HepG2 (cell line): ENCODE measurements around the gene DCAF6. TPM values are rescaled to one million over a fixed set of nuclear protein-coding genes. Genes with fewer than 3 reads are reported as not detected.
A peak's percentile ranks its signal among the peaks of the same experiment; 100 is the strongest.

Experiments used
- ESRRA ChIP-seq: sonication (generic); formaldehyde crosslinking; IDR thresholded peaks from 2 replicates; pipeline ENCODE4 v1.5.1; 2020; ENCODE audit warnings: mild to moderate bottlenecking, low read depth, missing genetic modification reagents
- GPN1 ChIP-seq: sonication (generic); formaldehyde crosslinking; IDR thresholded peaks from 2 replicates; pipeline ENCODE4 v1.5.1; 2020; ENCODE audit warnings: missing genetic modification reagents, borderline replicate concordance
- MATR3 ChIP-seq: sonication (generic); formaldehyde crosslinking; IDR thresholded peaks from 2 replicates; pipeline ENCODE4 v1.4.0; 2020; ENCODE audit warnings: missing genetic modification reagents
- MBNL3 ChIP-seq: fragments of 250-450 bp; sonication (Bioruptor Pico); conservative IDR thresholded peaks from 2 replicates; pipeline ENCODE4 v1.8.0; 2022; ENCODE audit warnings: mild to moderate bottlenecking, inconsistent platforms
- NFRKB ChIP-seq: fragments of 450-650 bp; IDR thresholded peaks from 2 replicates; pipeline ENCODE4 v1.6.1; 2017
- SRSF4 ChIP-seq: fragments of 200-400 bp; formaldehyde crosslinking; IDR thresholded peaks from one replicate; pipeline ENCODE4 v1.6.1; 2018; ENCODE audit warnings: mild to moderate bottlenecking, low read depth, low read length, moderate library complexity; ENCODE audit not compliant: poor library complexity, severe bottlenecking
- STAT5B ChIP-seq: sonication (generic); formaldehyde crosslinking; IDR thresholded peaks from 2 replicates; pipeline ENCODE4 v1.4.0; 2020; ENCODE audit warnings: missing genetic modification reagents
- ZNF331 ChIP-seq: sonication (generic); formaldehyde crosslinking; IDR thresholded peaks from 2 replicates; pipeline ENCODE4 v1.4.0; 2020; ENCODE audit warnings: missing genetic modification reagents
- ZNF484 ChIP-seq: sonication (generic); formaldehyde crosslinking; IDR thresholded peaks from 2 replicates; pipeline ENCODE4 v1.5.1; 2020; ENCODE audit warnings: mild to moderate bottlenecking, low read depth, missing genetic modification reagents, borderline replicate concordance
- ZNF558 ChIP-seq: sonication (generic); formaldehyde crosslinking; IDR thresholded peaks from 2 replicates; pipeline ENCODE4 v1.9.0; 2022; ENCODE audit warnings: mild to moderate bottlenecking, missing genetic modification reagents, borderline replicate concordance
- ZNF646 ChIP-seq: sonication (generic); formaldehyde crosslinking; IDR thresholded peaks from 2 replicates; pipeline ENCODE4 v1.9.0; 2021; ENCODE audit warnings: mild to moderate bottlenecking, missing genetic modification reagents
- ZNF761 ChIP-seq: sonication (generic); formaldehyde crosslinking; conservative IDR thresholded peaks from 2 replicates; pipeline ENCODE4 v1.4.0; 2020; ENCODE audit warnings: mild to moderate bottlenecking, missing genetic modification reagents
- polyA plus RNA-seq, 8 experiments: library from polyadenylated mRNA; depleted of rRNA in 3 of 8; stranded (reverse) in 7 of 8; unstranded in 1 of 8; fragments of >200 nt; fragmentation: Illumina TruSeq in 4 of 8; extraction: Trizol in 4 of 8; gene quantifications; 2 replicates each; pipeline versions ENCODE4 v1.2.1 to v1.2.3, GENCODE V29; 2011 to 2016; ENCODE audit warnings: low read depth in 4 of 8, missing spikeins in 1 of 8, mixed read lengths in 1 of 8; ENCODE audit not compliant: insufficient read depth in 1 of 8
- total RNA-seq, 5 experiments: library from RNA; depleted of rRNA; stranded (reverse); fragments of >200 nt; fragmentation: Illumina TruSeq; extraction: Trizol; gene quantifications; 2 replicates each; pipeline ENCODE4 v1.2.3, GENCODE V29; 2016; ENCODE audit warnings: low read depth in 1 of 5
- TF ChIP-seq, protein P1 (sequence below): sonication (generic); formaldehyde crosslinking; IDR thresholded peaks from 2 replicates; pipeline ENCODE4 v1.4.0; 2020; ENCODE audit warnings: mild to moderate bottlenecking, missing genetic modification reagents

DCAF6 gene
- total and polyA plus RNA-seq, 2 of the 13 experiments (the other 11 are each of a cell fraction or from before 2014, with no cell fraction given) = 24.7 to 33.7 TPM

DNA sequence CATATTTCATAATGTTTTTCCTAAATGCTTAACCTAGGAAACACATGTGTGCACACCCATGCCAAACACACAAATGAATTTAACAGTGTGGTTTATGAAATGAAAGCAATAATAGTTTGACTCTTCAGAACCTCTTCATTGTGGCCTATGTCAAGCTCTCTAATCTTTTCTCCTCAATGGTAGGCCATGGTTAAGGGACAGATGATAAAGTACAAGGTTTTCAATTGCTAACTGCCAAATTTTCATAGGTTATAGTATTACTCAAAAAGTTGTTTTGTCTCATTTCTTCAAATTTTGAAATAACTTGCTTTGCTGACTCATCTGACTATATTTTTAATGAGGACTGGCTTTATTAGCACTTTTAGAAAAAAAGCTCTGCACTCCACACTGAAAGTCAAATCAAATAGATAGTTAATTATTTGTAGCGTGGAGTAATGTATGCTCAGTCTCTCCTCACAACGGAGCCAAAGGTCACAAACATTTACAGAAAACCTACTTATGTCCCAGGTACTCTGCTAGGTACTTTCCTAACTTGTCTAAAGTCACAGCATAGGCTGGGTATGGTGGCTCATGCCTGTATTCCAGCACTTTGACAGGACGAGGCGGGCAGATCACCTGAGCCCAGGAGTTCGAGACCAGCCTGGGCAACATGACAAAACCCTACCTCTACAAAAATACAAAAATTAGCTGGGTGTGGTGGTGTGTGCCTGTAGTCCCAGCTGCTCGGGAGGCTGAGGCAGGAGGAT is 19.5 kb upstream of the DCAF6 start (continued):
- TF ChIP-seq ZNF646 (CRISPR knock-in tag) (peak; percentile 41; the same call in 1 of the 2 replicates), MATR3 (CRISPR knock-in tag) (no peak), ZNF484 (CRISPR knock-in tag) (no peak), NFRKB (no peak), ZNF558 (CRISPR knock-in tag) (no peak), ZNF761 (CRISPR knock-in tag) (no peak), SRSF4 (no peak), STAT5B (no peak), MBNL3 (no peak), GPN1 (CRISPR knock-in tag) (no peak), ZNF331 (peak; percentile 77), ESRRA (no peak)
- TF ChIP-seq, protein P1, sequence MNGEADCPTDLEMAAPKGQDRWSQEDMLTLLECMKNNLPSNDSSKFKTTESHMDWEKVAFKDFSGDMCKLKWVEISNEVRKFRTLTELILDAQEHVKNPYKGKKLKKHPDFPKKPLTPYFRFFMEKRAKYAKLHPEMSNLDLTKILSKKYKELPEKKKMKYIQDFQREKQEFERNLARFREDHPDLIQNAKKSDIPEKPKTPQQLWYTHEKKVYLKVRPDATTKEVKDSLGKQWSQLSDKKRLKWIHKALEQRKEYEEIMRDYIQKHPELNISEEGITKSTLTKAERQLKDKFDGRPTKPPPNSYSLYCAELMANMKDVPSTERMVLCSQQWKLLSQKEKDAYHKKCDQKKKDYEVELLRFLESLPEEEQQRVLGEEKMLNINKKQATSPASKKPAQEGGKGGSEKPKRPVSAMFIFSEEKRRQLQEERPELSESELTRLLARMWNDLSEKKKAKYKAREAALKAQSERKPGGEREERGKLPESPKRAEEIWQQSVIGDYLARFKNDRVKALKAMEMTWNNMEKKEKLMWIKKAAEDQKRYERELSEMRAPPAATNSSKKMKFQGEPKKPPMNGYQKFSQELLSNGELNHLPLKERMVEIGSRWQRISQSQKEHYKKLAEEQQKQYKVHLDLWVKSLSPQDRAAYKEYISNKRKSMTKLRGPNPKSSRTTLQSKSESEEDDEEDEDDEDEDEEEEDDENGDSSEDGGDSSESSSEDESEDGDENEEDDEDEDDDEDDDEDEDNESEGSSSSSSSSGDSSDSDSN (CRISPR knock-in tag) = no peak
